ENCODE data around the gene CDK14. TPM values are rescaled to one million over a fixed set of nuclear protein-coding genes. Genes with fewer than 3 reads are reported as not detected.

Gene CDK14
- total and polyA plus RNA-seq, 2 of the 8 experiments (the other 6 are each of a cell fraction or from before 2014, with no cell fraction given), result 5.5 to 47.3 TPM

GRCh38 chr7:90804370-90804769 lies 208.2 kb downstream of the CDK14 start:
- Histone ChIP-seq H3K9ac (replicated peaks in 1 of 4; ENCODE audit: extremely low read depth in 1 of 4, low read depth in 3 of 4, low read length in 3 of 4) (no peak overlapping the region), H3K4me1 (replicated peaks in 1 of 4; ENCODE audit: control insufficient read depth in 3 of 4, insufficient read depth in 4 of 4, low read length in 3 of 4) (no peaks in the 10 kb centered on the region), H3K9me3 (ENCODE audit: insufficient read depth in 2 of 2, low read depth in 1 of 2, low read length in 1 of 2) (peaks cover 9 to 11% of the 10 kb centered on the region in 2 experiments), H3K18ac (ENCODE audit: extremely low read depth, low read length) (no peak overlapping the region), H3K27ac (ENCODE audit: low read depth, low read length) (no peak overlapping the region), H2AK5ac (ENCODE audit: low read depth, low read length) (no peak overlapping the region), H2BK20ac (ENCODE audit: low read length) (no peak overlapping the region), H2AFZ (ENCODE audit: low read length) (no peak overlapping the region), H2BK5ac (ENCODE audit: low read depth, low read length) (no peak overlapping the region), H3K23ac (ENCODE audit: insufficient read length) (no peak overlapping the region), H3K56ac (replicated peaks; ENCODE audit: insufficient read length, low read depth, low read length) (no peak overlapping the region), H4K5ac (ENCODE audit: insufficient read length, low read depth, low read length) (no peak overlapping the region), H3K4me3 (ENCODE audit: extremely low read depth in 1 of 4, insufficient read depth in 2 of 4, low read depth in 3 of 4, low read length in 4 of 4) (no peak overlapping the region), H2BK15ac (ENCODE audit: low read length) (no peak overlapping the region), H3K14ac (ENCODE audit: insufficient read length) (no peak overlapping the region), H4K20me1 (replicated peaks in 1 of 2; ENCODE audit: control insufficient read depth in 1 of 2, insufficient read depth in 2 of 2, low read length in 2 of 2) (no peaks in the 10 kb centered on the region), H3K36me3 (ENCODE audit: control insufficient read depth in 2 of 4, insufficient read depth in 4 of 4, low read length in 3 of 4) (peaks cover 0 to 2% (median 0%) of the 10 kb centered on the region in 4 experiments; a peak in 2 of 8 replicates), H2BK12ac (ENCODE audit: low read depth, low read length) (no peak overlapping the region), H3K79me1 (ENCODE audit: low read depth, low read length) (no peaks in the 10 kb centered on the region), H2BK120ac (replicated peaks; ENCODE audit: low read depth, low read length) (no peak overlapping the region), H3K4me2 (ENCODE audit: insufficient read depth in 1 of 2, low read depth in 2 of 2, low read length in 2 of 2) (no peak overlapping the region), H4K8ac (ENCODE audit: extremely low read depth, insufficient read depth, low read length) (no peak overlapping the region), H4K91ac (replicated peaks; ENCODE audit: insufficient read length, low read length) (no peak overlapping the region), H3K79me2 (ENCODE audit: control insufficient read depth in 1 of 2, insufficient read depth in 2 of 2, low read length in 2 of 2) (no peaks in the 10 kb centered on the region), H3K27me3 (replicated peaks in 1 of 4; ENCODE audit: control insufficient read depth in 3 of 4, extremely low read depth in 1 of 4, insufficient read depth in 3 of 4, low read length in 3 of 4) (no peaks in the 10 kb centered on the region), H3K4ac (replicated peaks; ENCODE audit: insufficient read length, low read depth, low read length) (no peak overlapping the region), H3K23me2 (ENCODE audit: low read depth, low read length) (no peaks in the 10 kb centered on the region)
- 87% methylated on average over 1 of the region's 1 CpG; no CpG with 5 or more reads in 1 of the 2 experiments for WGBS, 2 experiments (ENCODE audit: extremely low coverage in 1 of 2, insufficient coverage in 1 of 2, insufficient read length in 1 of 2, insufficient replicate concordance in 2 of 2, low coverage in 1 of 2, low lambda C conversion rate in 2 of 2, missing lambda C conversion rate in 1 of 2)
- POLR2A ChIA-PET (ENCODE audit: partially characterized antibody), result interaction anchor here (0.7 kb wide), 1 partner anchor 140 kb away, joined by 3 read pairs; no protein-coding TSS in a partner anchor
- CTCF ChIA-PET (ENCODE audit: partially characterized antibody), result interaction anchor here (0.9 to 1.2 kb wide), 2 partner anchors 65 to 229 kb away, joined by 3 read pairs; no protein-coding TSS in a partner anchor
- TF ChIP-seq TCF12 (IDR thresholded peaks at IDR 0.05; ENCODE audit: low read depth, low read length), result no peak
- no peak for TF ChIP-seq BACH1 (IDR thresholded peaks at IDR 0.05; ENCODE audit: low read length)
- TF ChIP-seq SAP30 (IDR thresholded peaks at IDR 0.05; ENCODE audit: insufficient read depth, insufficient replicate concordance, low read length), result no peak
- TF ChIP-seq NANOG (IDR thresholded peaks at IDR 0.05; ENCODE audit: insufficient read depth, low read depth, low read length, poor library complexity, severe bottlenecking), result no peak
- TF ChIP-seq CREB1 (IDR thresholded peaks at IDR 0.05), result no peak
- TF ChIP-seq POLR2A (IDR thresholded peaks at IDR 0.05; ENCODE audit: control extremely low read depth in 1 of 2, low read depth in 2 of 2, low read length in 2 of 2), result no peak
- TF ChIP-seq TAF1 (IDR thresholded peaks at IDR 0.05; ENCODE audit: low read depth, low read length), result no peak
- TF ChIP-seq ZNF274 (IDR thresholded peaks at IDR 0.05; ENCODE audit: borderline replicate concordance, extremely low read depth, low read length), result no peak
- no peak for TF ChIP-seq RFX5 (IDR thresholded peaks at IDR 0.05; ENCODE audit: borderline replicate concordance, low read depth, low read length)
- TF ChIP-seq SP2 (IDR thresholded peaks at IDR 0.05; ENCODE audit: low read length), result no peak
- no peak for DNase-seq (ENCODE audit: low read depth in 1 of 2, low spot score in 2 of 2)
- FAIRE-seq, result no peak
